ENCODE data around the gene POTEB.
"Not testable (repeated sequence)": the region's sequence is repeated elsewhere in the genome, so short reads cannot be mapped to it uniquely, and the experiment has no call there.

GRCh38 chr15:21877635-21878034 lies at the start of gene POTEB:
- TF ChIP-seq POLR2A (IDR thresholded peaks at IDR 0.05; ENCODE audit: low read length); GATA1 (IDR thresholded peaks at IDR 0.05; ENCODE audit: low read depth, low read length): not testable (repeated sequence)

All from erythroblast (primary cell).